ENCODE results near the gene RGMB. TPM values are rescaled to one million over a fixed set of nuclear protein-coding genes. Genes with fewer than 3 reads are reported as not detected.

RGMB gene
- total RNA-seq, 4 donors from 2014 or later: 13.0 to 31.7 (median 14.2) TPM

DNA sequence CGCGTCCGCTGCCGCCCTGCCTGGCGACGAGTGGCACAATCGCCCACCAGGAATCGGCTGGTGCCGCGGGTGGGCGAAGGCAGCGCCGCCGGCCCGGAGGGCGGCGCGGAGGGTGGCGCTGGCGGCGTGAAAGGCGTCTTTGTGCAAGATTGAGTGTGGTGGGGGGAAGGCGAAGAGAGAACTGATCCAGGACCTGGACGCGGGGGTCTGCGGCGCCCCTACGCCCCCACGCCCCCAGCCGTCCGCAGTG, 4.6 kb upstream of the RGMB start:
- no peak for TF ChIP-seq CTCF (IDR thresholded peaks at IDR 0.05)
- no peak for TF ChIP-seq POLR2A (IDR thresholded peaks at IDR 0.05)
- H3K27me3 ChIP-seq: peaks cover 0 to 16% (median 0%) of the 10 kb centered on the region in 4 donors
- H3K4me1 ChIP-seq: peaks cover 10 to 60% (median 10%) of the 10 kb centered on the region in 3 donors
- no peak for DNase-seq
- no peaks in the 10 kb centered on the region for H3K9me3 ChIP-seq
- peak overlapping the region; percentile 68 to 92 (median 82) for H3K27ac ChIP-seq
- H3K36me3 ChIP-seq: no peaks in the 10 kb centered on the region
- 0 to 2% methylated on average over 3 to 13 of the region's 31 CpGs for WGBS, 2 donors
- H3K4me3 ChIP-seq: peak overlapping the region; percentile 55 to 88 (median 70)
- intact Hi-C loops (cut with DNase I): no loop called here

DNA sequence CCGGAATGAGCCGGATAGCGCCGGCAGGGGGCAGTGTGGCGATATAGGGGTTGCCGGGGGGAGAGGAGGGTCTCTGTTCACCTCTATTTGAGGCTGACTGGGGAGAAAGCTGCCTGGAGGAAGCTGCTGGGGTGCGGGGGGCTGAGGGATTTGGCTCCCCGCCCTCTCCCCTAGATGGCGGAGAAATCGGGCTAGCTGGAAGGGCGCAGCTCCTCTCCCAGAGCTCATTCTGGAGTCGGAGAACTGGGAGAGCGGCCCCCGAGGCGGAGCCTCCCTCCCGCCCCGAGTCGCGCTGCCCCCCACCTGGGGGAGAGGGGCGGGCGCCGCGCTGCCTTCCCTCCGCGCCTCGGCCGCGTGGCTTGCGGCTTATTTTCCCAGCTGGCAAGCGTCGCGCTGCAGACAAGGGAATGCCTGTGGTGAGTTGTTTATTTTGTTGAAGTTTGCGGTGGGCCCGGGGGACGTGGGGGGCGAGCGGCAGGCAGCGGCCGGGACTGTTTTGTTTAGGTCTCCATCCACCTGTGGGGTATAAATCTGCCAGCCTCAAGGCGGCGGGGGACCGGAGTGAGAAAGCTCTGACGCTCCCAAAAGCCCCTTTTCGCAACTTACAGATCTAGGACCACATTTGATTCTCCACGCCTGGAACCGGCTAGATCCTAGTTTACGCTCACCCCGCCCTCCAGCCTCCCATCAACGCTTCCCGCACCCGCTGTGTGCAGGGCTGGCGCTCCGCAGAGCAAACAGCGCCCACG, 4.1 kb upstream of the RGMB start:
- Histone ChIP-seq H3K9me3 (no peaks in the 10 kb centered on the region), H3K4me3 (peak overlapping the region; percentile 55 to 88 (median 70)), H3K27ac (peak overlapping the region; percentile 68 to 92 (median 82)), H3K36me3 (no peaks in the 10 kb centered on the region), H3K27me3 (peaks cover 0 to 16% (median 0%) of the 10 kb centered on the region in 4 donors), H3K4me1 (peaks cover 10 to 60% (median 10%) of the 10 kb centered on the region in 3 donors)
- intact Hi-C loops (cut with DNase I): no loop called here
- TF ChIP-seq CTCF (IDR thresholded peaks at IDR 0.05) (peak; percentile 42 to 71 (median 62)), POLR2A (IDR thresholded peaks at IDR 0.05) (no peak)
- WGBS, 2 donors: 2% methylated on average over 12 of the region's 55 CpGs; no CpG with 5 or more reads in 1 of the 2 donors
- DNase-seq: no peak

DNA sequence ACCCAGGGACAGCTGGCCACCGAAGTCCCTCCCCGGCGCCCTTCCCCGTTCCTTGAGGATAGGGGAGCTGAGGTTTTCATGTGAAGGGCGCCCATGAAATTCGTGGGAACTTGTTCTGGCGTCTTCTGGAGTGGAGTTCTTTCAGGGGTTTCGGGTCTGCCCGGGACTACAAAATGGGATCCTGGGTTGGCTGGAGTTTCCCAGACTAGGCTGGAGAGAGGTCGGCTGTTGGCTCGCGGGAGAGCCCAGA, 3.6 kb upstream of the RGMB start:
- no peaks in the 10 kb centered on the region for H3K9me3 ChIP-seq
- peaks cover 0 to 16% (median 0%) of the 10 kb centered on the region in 4 donors for H3K27me3 ChIP-seq
- peaks cover 10 to 62% (median 10%) of the 10 kb centered on the region in 3 donors for H3K4me1 ChIP-seq
- no peak for DNase-seq
- H3K36me3 ChIP-seq: no peaks in the 10 kb centered on the region
- H3K4me3 ChIP-seq: peak overlapping the region; percentile 55 to 88 (median 70)
- no peak for TF ChIP-seq POLR2A (IDR thresholded peaks at IDR 0.05)
- no peak for TF ChIP-seq CTCF (IDR thresholded peaks at IDR 0.05)
- peak overlapping the region; percentile 68 to 92 (median 82) for H3K27ac ChIP-seq
- intact Hi-C loops (cut with DNase I): no loop called here
- 0% methylated on average over 1 of the region's 12 CpGs; no CpG with 5 or more reads in 1 of the 2 donors for whole genome bisulfite sequencing, 2 donors

DNA sequence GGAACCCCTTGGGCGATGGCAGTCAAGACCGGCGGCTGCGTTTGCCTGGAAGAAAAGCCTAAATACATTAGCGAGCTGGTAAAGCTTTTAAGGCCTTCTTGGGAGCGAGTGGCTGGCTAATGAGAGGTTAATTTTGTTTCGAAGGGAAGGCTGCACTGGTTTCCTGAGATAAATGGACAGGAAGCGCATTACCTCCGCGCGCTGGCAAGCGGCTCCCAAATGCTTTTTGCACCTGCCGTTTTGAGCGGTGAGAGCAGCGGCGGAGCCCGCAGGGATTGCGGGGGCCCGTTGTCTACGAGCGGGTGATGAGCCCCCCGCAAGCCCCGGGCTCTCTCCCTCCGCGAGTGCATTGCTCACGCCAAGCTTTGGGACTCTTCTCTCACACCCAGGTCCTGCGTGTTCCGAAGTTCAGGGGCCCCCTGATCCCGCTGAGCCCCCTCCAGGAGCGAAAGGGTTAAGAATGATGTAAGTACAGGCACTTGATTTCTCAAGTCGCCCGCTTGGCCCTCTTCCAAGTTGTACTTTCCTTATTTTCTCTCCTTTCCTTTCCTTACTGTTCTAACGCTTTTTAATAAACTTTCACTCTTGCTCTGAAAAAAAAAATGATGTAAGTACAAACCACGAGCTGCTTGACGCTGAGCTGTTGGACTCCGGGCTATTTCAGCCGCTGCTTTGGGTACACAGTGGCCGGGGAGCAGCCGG, 3.1 kb upstream of the RGMB start:
- DNase-seq: no peak
- intact Hi-C loops (cut with DNase I): no loop called here
- H3K4me1 ChIP-seq: peaks cover 10 to 67% (median 12%) of the 10 kb centered on the region in 3 donors

More for the DNA sequence above, 3.1 kb upstream of the RGMB start:
- H3K4me3 ChIP-seq: peak overlapping the region; percentile 55 to 88 (median 70)
- H3K27ac ChIP-seq: peak overlapping the region; percentile 68 to 92 (median 82)
- peaks cover 0 to 16% (median 0%) of the 10 kb centered on the region in 4 donors for H3K27me3 ChIP-seq
- no peak for TF ChIP-seq POLR2A (IDR thresholded peaks at IDR 0.05)
- TF ChIP-seq CTCF (IDR thresholded peaks at IDR 0.05): no peak
- WGBS, 2 donors: 0% methylated on average over 17 to 32 of the region's 39 CpGs
- no peaks in the 10 kb centered on the region for H3K9me3 ChIP-seq
- no peaks in the 10 kb centered on the region for H3K36me3 ChIP-seq
